Activated CD4-positive, alpha-beta memory T cell treated with anti-CD3 and anti-CD28 coated beads for 36 hours (primary cell): ENCODE results near the gene REX1BD. TPM values are rescaled to one million over a fixed set of nuclear protein-coding genes. Genes with fewer than 3 reads are reported as not detected.

Source experiments
- CTCF ChIA-PET: fragments of 350-600 bp; sonication (Branson Sonifier 250); formaldehyde crosslinking; loops from one replicate; lab custom pipeline; 2021; ENCODE audit warnings: antibody characterized with exemption, inconsistent platforms; lab: Charles Lee
- POLR2A ChIA-PET: fragments of 350-600 bp; sonication (Branson Sonifier 250); formaldehyde crosslinking; loops from one replicate; lab custom pipeline; 2021; ENCODE audit warnings: antibody characterized with exemption; lab: Charles Lee
- DNase-seq: peaks from one replicate; pipeline ENCODE4 v3.0.0-alpha.2; 2020
- H3K27ac Mint-ChIP-seq: one replicate; pipeline ENCODE4 v1.8.0; 2021; ENCODE audit warnings: mixed read lengths
- H3K27me3 Mint-ChIP-seq: one replicate; pipeline ENCODE4 v1.8.0; 2021; ENCODE audit warnings: mixed read lengths
- H3K36me3 Mint-ChIP-seq: one replicate; pipeline ENCODE4 v1.8.0; 2021; ENCODE audit warnings: mixed read lengths
- H3K4me1 Mint-ChIP-seq: one replicate; pipeline ENCODE4 v1.8.0; 2021; ENCODE audit warnings: low read depth, mixed read lengths
- H3K4me3 Mint-ChIP-seq: one replicate; pipeline ENCODE4 v1.8.0; 2021; ENCODE audit warnings: mild to moderate bottlenecking, mixed read lengths
- H3K9me3 Mint-ChIP-seq: one replicate; pipeline ENCODE4 v1.8.0; 2021; ENCODE audit warnings: mixed read lengths
- intact Hi-C: fragments of 100-400 bp; cut with micrococcal nuclease; formaldehyde crosslinking; loops from one replicate; pipeline ENCODE4 v1.15.1; 2023
- total RNA-seq, 2 experiments: library from RNA; stranded (reverse); gene quantifications; one replicate each; pipeline ENCODE4 v1.2.3, GENCODE V29; 2021

REX1BD gene
- total RNA-seq, 2 experiments from 2014 or later = 97.6 to 99.3 TPM

- POLR2A ChIA-PET = interaction anchor here (0.6 to 3.7 kb wide), 9 partner anchors 11 to 363 kb away, joined by 3 to 24 read pairs (median 3); partner anchors contain the start of genes ELL, FKBP8, REX1BD and UBA52
- peak; percentile 99 for DNase-seq
- intact Hi-C loops = loop anchor here (1.0 kb wide), 4 partner anchors 13 to 79 kb away; partner anchors contain the start of genes ELL and UBA52
- Mint-ChIP-seq H3K36me3 (peaks cover 12% of the 10 kb centered on the region), H3K27me3 (no peaks in the 10 kb centered on the region), H3K9me3 (no peaks in the 10 kb centered on the region), H3K4me3 (peak within 1 kb of the TSS; percentile 86), H3K4me1 (peaks cover 13% of the 10 kb centered on the region), H3K27ac (peak within 1 kb of the TSS; percentile 94)
- CTCF ChIA-PET = interaction anchor here (0.6 to 2.3 kb wide), 14 partner anchors 13 to 169 kb away, joined by 3 to 22 read pairs (median 4); partner anchors contain the start of genes FKBP8, REX1BD and UBA52
Observed at GRCh38 chr19:18557411-18558201, 31.0 kb upstream of the REX1BD start, which contains the start of gene KXD1. Gene KXD1 (plus strand): TSS chr19:18557870. CDS start chr19:18562057, 4,187 bp downstream.

- peak overlapping the region; percentile 94 for H3K27ac Mint-ChIP-seq
- no peaks in the 10 kb centered on the region for H3K9me3 Mint-ChIP-seq
- peak overlapping the region; percentile 86 for H3K4me3 Mint-ChIP-seq
- peaks cover 13% of the 10 kb centered on the region for H3K4me1 Mint-ChIP-seq
- peak; percentile 29 for DNase-seq
- intact Hi-C loops = no loop called here
- peaks cover 17% of the 10 kb centered on the region for H3K36me3 Mint-ChIP-seq
- H3K27me3 Mint-ChIP-seq = no peaks in the 10 kb centered on the region
- CTCF ChIA-PET = interaction anchor here (0.6 to 2.3 kb wide), 11 partner anchors 14 to 170 kb away, joined by 3 to 22 read pairs (median 4); partner anchors contain the start of genes FKBP8, REX1BD and UBA52
- POLR2A ChIA-PET = interaction anchor here (1.0 to 3.7 kb wide), 7 partner anchors 13 to 362 kb away, joined by 3 to 24 read pairs (median 14); partner anchors contain the start of genes ELL, FKBP8, REX1BD and UBA52
Observed at GRCh38 chr19:18558202-18558555, 30.4 kb upstream of the REX1BD start.

GRCh38 chr19:18558604-18559003 is 30.0 kb upstream of the REX1BD start:
- Mint-ChIP-seq H3K4me3 (peak overlapping the region; percentile 86), H3K9me3 (no peaks in the 10 kb centered on the region), H3K36me3 (peaks cover 18% of the 10 kb centered on the region), H3K4me1 (peaks cover 13% of the 10 kb centered on the region), H3K27me3 (no peaks in the 10 kb centered on the region), H3K27ac (peak overlapping the region; percentile 94)
- ChIA-PET CTCF (interaction anchor here (0.6 to 2.3 kb wide), 8 partner anchors 13 to 89 kb away, joined by 3 to 22 read pairs (median 5); partner anchors contain the start of genes FKBP8, REX1BD and UBA52), POLR2A (interaction anchor here (1.0 to 3.7 kb wide), 5 partner anchors 13 to 75 kb away, joined by 3 to 24 read pairs (median 17); partner anchors contain the start of genes ELL, FKBP8, REX1BD and UBA52)
- no peak for DNase-seq
- intact Hi-C loops = no loop called here

- Mint-ChIP-seq H3K27ac (peak overlapping the region; percentile 49), H3K27me3 (no peaks in the 10 kb centered on the region), H3K4me3 (peak overlapping the region; percentile 86), H3K9me3 (no peaks in the 10 kb centered on the region), H3K4me1 (peaks cover 13% of the 10 kb centered on the region), H3K36me3 (peaks cover 25% of the 10 kb centered on the region)
- intact Hi-C loops = no loop called here
- ChIA-PET POLR2A (interaction anchor here (1.0 kb wide), 1 partner anchor 12 kb away, joined by 4 read pairs; the partner anchor contains the start of gene UBA52), CTCF (interaction anchor here (2.3 kb wide), 1 partner anchor 39 kb away, joined by 16 read pairs; no protein-coding TSS in a partner anchor)
- DNase-seq = no peak
Observed at GRCh38 chr19:18559685-18560084, 28.9 kb upstream of the REX1BD start.

DNA sequence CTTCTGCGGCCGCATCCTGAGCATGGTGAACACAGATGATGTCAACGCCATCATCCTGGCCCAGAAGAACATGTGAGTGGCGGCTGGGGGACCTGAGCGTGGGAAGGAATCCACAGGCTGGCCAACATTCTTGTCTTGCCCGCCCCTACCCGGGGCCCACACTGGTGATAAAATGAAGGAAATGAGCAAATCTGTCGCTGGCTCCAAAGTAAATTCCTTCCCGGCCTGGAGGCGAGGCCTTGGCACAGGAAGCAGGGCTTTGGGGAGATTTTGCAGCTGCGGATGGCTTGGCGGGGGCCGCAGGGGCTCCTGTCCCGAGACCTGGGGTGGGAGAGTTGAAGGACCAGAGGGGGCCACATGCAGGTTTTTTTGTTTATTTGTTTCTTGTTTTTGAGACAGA is 26.5 kb upstream of the REX1BD start:
- ChIA-PET POLR2A (no interaction called here), CTCF (interaction anchor here (0.6 to 1.2 kb wide), 2 partner anchors 10 to 45 kb away, joined by 3 to 4 read pairs; partner anchors contain the start of gene UBA52)
- Mint-ChIP-seq H3K4me1 (peaks cover 13% of the 10 kb centered on the region), H3K9me3 (no peaks in the 10 kb centered on the region), H3K27ac (no peak overlapping the region), H3K27me3 (no peaks in the 10 kb centered on the region), H3K4me3 (no peak overlapping the region), H3K36me3 (peaks cover 35% of the 10 kb centered on the region)
- intact Hi-C loops = no loop called here
- no peak for DNase-seq

DNA sequence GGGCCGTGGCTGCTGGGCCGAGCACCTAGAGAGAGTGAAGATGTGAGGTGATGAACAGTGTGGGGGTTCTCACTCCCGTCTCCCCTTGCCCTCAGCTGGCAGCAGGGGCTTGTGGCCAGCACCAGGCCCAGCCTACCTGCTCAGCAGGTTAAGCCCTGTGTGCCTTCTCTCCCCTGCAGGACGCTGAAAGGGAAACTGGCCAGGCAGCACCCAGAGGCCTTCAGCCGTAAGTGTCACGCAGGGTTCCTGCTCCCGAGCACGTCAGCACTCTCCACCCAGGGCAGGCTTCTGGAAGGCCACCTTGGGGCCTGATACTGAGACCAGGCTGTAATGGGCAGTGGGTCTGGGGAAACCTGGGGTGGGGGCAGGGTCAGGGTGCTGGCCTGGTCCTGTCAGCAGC is 21.6 kb upstream of the REX1BD start:
- no peak overlapping the region for H3K4me3 Mint-ChIP-seq
- H3K36me3 Mint-ChIP-seq = peaks cover 46% of the 10 kb centered on the region
- POLR2A ChIA-PET = interaction anchor here (0.5 kb wide), 1 partner anchor 380 kb away, joined by 3 read pairs; no protein-coding TSS in a partner anchor

GRCh38 chr19:18568367-18568766 is 20.2 kb upstream of the REX1BD start:
- H3K9me3 Mint-ChIP-seq = no peaks in the 10 kb centered on the region
- H3K27me3 Mint-ChIP-seq = no peaks in the 10 kb centered on the region
- CTCF ChIA-PET = no interaction called here
- intact Hi-C loops = no loop called here
- no peak overlapping the region for H3K27ac Mint-ChIP-seq
- POLR2A ChIA-PET = interaction anchor here (0.7 kb wide), 1 partner anchor 11 kb away, joined by 3 read pairs; the partner anchor contains the start of gene KXD1
- DNase-seq = no peak
- peaks cover 13% of the 10 kb centered on the region for H3K4me1 Mint-ChIP-seq
- peaks cover 51% of the 10 kb centered on the region for H3K36me3 Mint-ChIP-seq
- H3K4me3 Mint-ChIP-seq = no peak overlapping the region

More for the DNA sequence above, 21.6 kb upstream of the REX1BD start:
- no peaks in the 10 kb centered on the region for H3K9me3 Mint-ChIP-seq
- CTCF ChIA-PET = no interaction called here
- intact Hi-C loops = no loop called here
- H3K4me1 Mint-ChIP-seq = peaks cover 3% of the 10 kb centered on the region
- DNase-seq = no peak
- no peak overlapping the region for H3K27ac Mint-ChIP-seq
- H3K27me3 Mint-ChIP-seq = no peaks in the 10 kb centered on the region

- peak; percentile 99 for DNase-seq
- CTCF ChIA-PET = interaction anchor here (0.7 to 3.6 kb wide), 15 partner anchors 9 to 348 kb away, joined by 3 to 46 read pairs (median 5); partner anchors contain the start of genes COPE, DDX49, ELL and REX1BD
- Mint-ChIP-seq H3K9me3 (no peaks in the 10 kb centered on the region), H3K4me3 (peak within 1 kb of the TSS; percentile 91), H3K36me3 (peaks cover 54% of the 10 kb centered on the region), H3K27me3 (no peaks in the 10 kb centered on the region), H3K4me1 (peaks cover 23% of the 10 kb centered on the region), H3K27ac (peak within 1 kb of the TSS; percentile 92)
- intact Hi-C loops = loop anchor here (1.0 to 2.0 kb wide), 6 partner anchors 14 to 348 kb away; partner anchors contain the start of genes COPE, DDX49, ELL and KXD1
- POLR2A ChIA-PET = interaction anchor here (0.8 to 4.3 kb wide), 9 partner anchors 12 to 348 kb away, joined by 3 to 28 read pairs (median 6); partner anchors contain the start of genes COPE, DDX49, ELL and FKBP8
Observed at GRCh38 chr19:18571564-18572344, 16.8 kb upstream of the REX1BD start, which contains the start of gene UBA52. Gene UBA52 (plus strand): TSS chr19:18571857. CDS start chr19:18573301, 1,444 bp downstream.

GRCh38 chr19:18574691-18575291 is 13.8 kb upstream of the REX1BD start:
- Mint-ChIP-seq H3K36me3 (peaks cover 45% of the 10 kb centered on the region), H3K4me1 (peaks cover 23% of the 10 kb centered on the region), H3K9me3 (no peaks in the 10 kb centered on the region), H3K27ac (no peak overlapping the region), H3K4me3 (no peak overlapping the region), H3K27me3 (no peaks in the 10 kb centered on the region)
- ChIA-PET CTCF (no interaction called here), POLR2A (no interaction called here)
- intact Hi-C loops = no loop called here
- no peak for DNase-seq

GRCh38 chr19:18576383-18576782 is 12.2 kb upstream of the REX1BD start:
- intact Hi-C loops = no loop called here
- H3K4me1 Mint-ChIP-seq = peaks cover 20% of the 10 kb centered on the region
- H3K36me3 Mint-ChIP-seq = peaks cover 42% of the 10 kb centered on the region
- ChIA-PET CTCF (interaction anchor here (2.6 kb wide), 1 partner anchor 13 kb away, joined by 9 read pairs; no protein-coding TSS in a partner anchor), POLR2A (no interaction called here)
- no peaks in the 10 kb centered on the region for H3K27me3 Mint-ChIP-seq
- H3K27ac Mint-ChIP-seq = no peak overlapping the region
- no peak overlapping the region for H3K4me3 Mint-ChIP-seq
- DNase-seq = no peak
- H3K9me3 Mint-ChIP-seq = no peaks in the 10 kb centered on the region
